ENCODE measurements around the gene ZNF629. TPM values are rescaled to one million over a fixed set of nuclear protein-coding genes. Genes with fewer than 3 reads are reported as not detected.

ZNF629 gene
- total RNA-seq, 1 donor from 2014 or later, result 2.5 TPM

DNA sequence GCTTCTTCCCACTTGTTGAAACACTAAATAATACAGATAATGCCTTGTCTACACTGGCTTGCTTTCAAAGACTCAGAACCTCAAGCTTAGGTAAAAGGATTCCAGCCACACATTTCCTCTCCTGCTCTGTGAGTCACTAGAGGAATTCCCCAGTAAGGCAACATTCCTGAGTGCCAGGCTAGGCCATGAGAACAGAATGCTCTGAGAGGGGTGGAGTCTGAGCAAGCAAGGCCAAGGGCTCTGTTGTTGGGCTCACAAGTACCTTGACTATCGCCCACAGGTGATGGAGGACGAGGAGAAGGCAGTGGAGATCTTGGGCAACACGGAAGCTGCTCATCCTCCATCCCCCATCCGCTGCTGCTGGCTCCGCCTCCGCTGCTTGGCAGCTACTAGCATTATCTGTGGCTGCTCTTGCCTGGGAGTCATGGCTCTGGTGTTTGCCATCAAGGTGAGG lies 45.5 kb downstream of the ZNF629 start:
- H3K27ac Mint-ChIP-seq, result no peak overlapping the region
- H3K27me3 Mint-ChIP-seq, result no peaks in the 10 kb centered on the region
- intact Hi-C loops (cut with micrococcal nuclease), result loop anchor here (10.0 kb wide), 1 partner anchor 87 kb away; the partner anchor contains the start of genes FBRS and PRR14
- H3K4me1 Mint-ChIP-seq, result peaks cover 13% of the 10 kb centered on the region
- DNase-seq, result no peak
- no peak overlapping the region for H3K4me3 Mint-ChIP-seq
- H3K9me3 Mint-ChIP-seq, result no peaks in the 10 kb centered on the region
- peaks cover 61% of the 10 kb centered on the region for H3K36me3 Mint-ChIP-seq (ENCODE audit: low read depth)

DNA sequence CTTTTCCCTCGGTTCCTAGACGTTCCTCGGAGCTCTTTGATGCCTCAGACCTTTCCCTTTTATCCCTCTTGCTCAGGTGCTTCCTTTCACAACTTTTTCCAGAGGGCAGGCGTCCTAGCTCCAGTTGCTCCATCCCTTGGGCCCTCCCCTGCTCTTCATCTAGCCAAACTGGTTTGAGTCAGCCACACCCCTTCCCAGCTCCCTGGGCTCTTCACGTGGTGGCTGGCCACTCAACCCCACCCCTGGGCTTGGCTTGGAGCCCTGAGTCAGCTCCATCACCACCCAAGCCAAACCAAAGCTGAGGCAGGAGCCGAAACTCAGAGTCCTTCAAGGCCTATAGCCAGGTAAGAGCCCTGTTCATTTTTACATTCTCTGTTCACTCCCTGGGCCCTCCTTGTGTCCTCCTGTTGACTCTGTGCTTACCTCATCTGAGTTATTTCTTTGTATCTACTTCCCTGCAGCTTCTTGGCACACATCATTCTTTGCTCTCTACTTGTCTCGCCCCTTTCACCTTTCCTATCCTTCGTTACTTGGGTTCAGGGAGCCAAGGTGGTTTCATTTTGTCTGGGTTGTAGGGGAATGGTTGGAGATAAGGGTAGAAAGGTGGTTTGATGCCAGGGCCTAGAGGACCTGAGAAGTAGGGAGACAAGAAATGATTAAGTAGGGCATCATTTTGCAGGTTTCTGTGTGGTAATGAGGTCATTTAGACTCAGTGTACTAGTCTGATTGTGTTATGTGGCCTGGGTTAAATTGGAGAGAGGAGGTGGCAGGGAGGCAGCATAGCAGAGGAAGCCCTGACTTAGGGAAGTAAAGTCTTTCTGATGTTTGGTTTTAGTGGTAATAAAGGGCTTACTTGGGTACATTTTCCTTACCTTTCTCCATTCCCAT lies 46.4 kb downstream of the ZNF629 start:
- no peak overlapping the region for H3K4me3 Mint-ChIP-seq
- peaks cover 13% of the 10 kb centered on the region for H3K4me1 Mint-ChIP-seq
- peaks cover 69% of the 10 kb centered on the region for H3K36me3 Mint-ChIP-seq (ENCODE audit: low read depth)
- peak overlapping the region; percentile 46 for H3K27ac Mint-ChIP-seq
- no peaks in the 10 kb centered on the region for H3K27me3 Mint-ChIP-seq
- no peaks in the 10 kb centered on the region for H3K9me3 Mint-ChIP-seq
- DNase-seq, result no peak
- intact Hi-C loops (cut with micrococcal nuclease), result loop anchor here (10.0 kb wide), 1 partner anchor 86 kb away; the partner anchor contains the start of genes FBRS and PRR14

DNA sequence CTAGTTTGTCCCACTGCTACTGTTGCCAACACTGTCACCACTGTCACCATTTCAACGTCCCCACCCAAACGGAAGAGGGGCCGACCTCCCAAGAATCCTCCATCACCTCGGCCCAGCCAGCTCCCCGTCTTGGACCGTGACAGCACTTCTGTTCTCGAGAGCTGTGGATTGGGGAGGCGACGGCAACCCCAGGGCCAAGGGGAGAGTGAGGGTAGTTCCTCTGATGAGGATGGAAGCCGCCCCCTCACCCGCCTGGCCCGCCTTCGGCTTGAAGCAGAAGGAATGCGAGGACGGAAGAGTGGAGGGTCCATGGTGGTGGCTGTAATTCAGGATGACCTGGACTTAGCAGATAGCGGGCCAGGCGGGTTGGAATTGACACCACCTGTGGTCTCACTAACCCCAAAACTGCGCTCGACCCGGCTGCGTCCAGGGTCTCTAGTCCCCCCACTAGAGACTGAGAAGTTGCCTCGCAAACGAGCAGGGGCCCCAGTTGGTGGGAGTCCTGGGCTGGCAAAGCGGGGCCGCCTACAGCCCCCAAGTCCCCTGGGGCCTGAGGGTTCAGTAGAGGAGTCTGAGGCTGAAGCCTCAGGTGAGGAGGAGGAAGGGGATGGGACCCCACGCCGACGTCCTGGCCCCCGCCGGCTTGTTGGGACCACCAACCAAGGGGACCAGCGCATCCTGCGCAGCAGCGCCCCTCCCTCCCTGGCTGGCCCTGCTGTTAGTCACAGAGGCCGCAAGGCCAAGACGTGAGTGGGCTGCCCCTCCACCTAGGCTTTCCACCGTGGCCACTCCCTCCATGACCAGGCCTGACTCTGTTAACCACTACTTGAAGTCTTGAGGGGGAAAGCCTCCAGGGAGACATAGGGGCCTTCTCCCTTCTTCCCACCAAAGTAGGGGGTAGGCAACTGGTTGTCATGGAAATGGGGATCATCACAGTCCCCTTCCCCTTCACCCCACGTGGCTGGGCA lies 47.7 kb downstream of the ZNF629 start:
- peaks cover 13% of the 10 kb centered on the region for H3K4me1 Mint-ChIP-seq
- no peaks in the 10 kb centered on the region for H3K27me3 Mint-ChIP-seq
- intact Hi-C loops (cut with micrococcal nuclease), result no loop called here
- H3K9me3 Mint-ChIP-seq, result no peaks in the 10 kb centered on the region
- H3K4me3 Mint-ChIP-seq, result no peak overlapping the region
- H3K27ac Mint-ChIP-seq, result no peak overlapping the region
- peaks cover 69% of the 10 kb centered on the region for H3K36me3 Mint-ChIP-seq (ENCODE audit: low read depth)
- no peak for DNase-seq

DNA sequence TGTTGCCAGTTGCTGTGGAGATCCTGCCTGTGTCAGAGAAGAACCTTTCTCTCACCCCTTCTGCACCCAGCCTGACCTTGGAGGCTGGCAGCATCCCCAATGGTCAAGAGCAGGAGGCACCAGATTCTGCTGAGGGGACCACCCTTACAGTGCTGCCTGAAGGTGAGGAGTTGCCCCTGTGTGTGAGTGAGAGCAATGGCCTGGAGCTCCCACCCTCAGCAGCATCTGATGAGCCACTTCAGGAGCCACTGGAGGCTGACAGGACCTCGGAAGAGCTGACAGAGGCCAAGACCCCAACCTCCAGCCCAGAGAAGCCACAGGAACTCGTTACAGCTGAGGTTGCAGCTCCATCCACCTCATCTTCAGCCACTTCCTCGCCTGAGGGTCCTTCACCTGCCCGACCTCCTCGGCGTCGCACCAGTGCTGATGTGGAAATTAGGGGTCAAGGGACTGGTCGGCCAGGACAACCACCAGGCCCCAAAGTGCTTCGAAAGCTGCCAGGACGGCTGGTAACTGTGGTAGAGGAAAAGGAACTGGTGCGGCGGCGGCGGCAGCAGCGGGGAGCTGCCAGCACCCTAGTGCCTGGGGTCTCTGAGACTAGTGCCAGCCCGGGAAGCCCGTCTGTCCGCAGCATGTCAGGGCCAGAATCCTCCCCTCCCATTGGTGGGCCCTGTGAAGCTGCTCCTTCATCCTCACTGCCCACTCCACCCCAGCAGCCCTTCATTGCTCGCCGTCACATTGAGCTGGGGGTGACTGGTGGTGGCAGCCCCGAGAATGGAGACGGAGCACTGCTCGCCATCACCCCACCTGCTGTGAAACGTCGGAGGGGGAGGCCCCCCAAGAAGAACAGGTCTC lies 49.0 kb downstream of the ZNF629 start:
- H3K36me3 Mint-ChIP-seq (ENCODE audit: low read depth), result peaks cover 73% of the 10 kb centered on the region
- DNase-seq, result no peak
- intact Hi-C loops (cut with micrococcal nuclease), result no loop called here
- no peaks in the 10 kb centered on the region for H3K9me3 Mint-ChIP-seq
- no peaks in the 10 kb centered on the region for H3K27me3 Mint-ChIP-seq
- no peak overlapping the region for H3K4me3 Mint-ChIP-seq
- peaks cover 13% of the 10 kb centered on the region for H3K4me1 Mint-ChIP-seq
- no peak overlapping the region for H3K27ac Mint-ChIP-seq

DNA sequence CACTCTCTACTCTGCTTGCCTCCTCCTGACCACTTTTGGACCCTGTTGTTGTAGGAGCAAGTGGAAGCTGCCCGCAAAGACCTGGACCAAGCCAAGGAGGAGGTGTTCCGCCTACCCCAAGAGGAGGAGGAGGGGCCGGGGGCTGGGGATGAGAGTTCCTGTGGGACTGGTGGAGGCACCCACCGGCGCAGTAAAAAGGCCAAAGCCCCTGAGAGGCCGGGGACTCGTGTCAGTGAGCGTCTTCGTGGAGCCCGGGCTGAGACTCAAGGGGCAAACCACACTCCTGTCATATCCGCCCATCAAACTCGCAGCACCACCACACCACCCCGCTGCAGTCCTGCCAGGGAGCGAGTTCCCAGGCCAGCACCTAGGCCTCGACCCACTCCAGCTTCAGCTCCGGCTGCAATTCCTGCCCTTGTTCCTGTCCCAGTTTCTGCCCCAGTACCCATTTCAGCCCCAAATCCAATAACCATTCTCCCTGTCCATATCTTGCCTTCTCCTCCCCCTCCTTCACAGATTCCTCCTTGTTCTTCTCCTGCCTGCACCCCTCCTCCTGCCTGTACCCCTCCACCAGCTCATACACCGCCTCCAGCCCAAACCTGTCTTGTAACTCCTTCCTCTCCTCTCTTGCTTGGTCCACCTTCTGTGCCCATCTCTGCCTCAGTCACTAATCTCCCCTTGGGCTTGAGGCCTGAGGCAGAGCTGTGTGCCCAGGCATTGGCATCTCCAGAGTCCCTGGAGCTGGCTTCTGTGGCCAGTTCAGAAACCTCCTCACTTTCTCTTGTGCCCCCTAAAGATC lies 49.8 kb downstream of the ZNF629 start:
- Mint-ChIP-seq H3K27ac (no peak overlapping the region), H3K9me3 (no peaks in the 10 kb centered on the region), H3K4me1 (peaks cover 13% of the 10 kb centered on the region), H3K36me3 (ENCODE audit: low read depth) (peaks cover 77% of the 10 kb centered on the region), H3K27me3 (no peaks in the 10 kb centered on the region), H3K4me3 (no peak overlapping the region)
- DNase-seq, result no peak
- intact Hi-C loops (cut with micrococcal nuclease), result no loop called here

DNA sequence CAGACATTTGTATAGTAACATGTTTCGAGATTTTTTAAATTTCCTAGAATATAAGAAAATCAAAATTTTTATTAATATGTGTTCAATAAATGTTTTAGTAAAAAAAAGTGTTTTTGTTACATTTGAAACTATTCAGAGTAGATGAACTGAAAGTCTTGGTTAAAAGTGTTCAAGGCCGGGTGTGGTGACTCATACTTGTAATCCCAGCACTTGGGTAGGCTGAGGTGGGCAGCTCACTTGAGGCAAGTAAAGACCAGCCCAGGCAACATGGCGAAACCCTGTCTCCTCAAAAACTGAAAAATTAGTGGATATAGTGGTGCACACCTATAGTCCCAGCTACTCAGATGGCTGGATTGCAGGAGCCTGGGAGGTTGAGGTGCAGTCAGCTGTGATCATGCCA lies 55.6 kb downstream of the ZNF629 start:
- no peak overlapping the region for H3K27ac Mint-ChIP-seq
- no peaks in the 10 kb centered on the region for H3K27me3 Mint-ChIP-seq
- H3K36me3 Mint-ChIP-seq (ENCODE audit: low read depth), result peaks cover 69% of the 10 kb centered on the region
- DNase-seq, result no peak
- no peak overlapping the region for H3K4me3 Mint-ChIP-seq
- intact Hi-C loops (cut with micrococcal nuclease), result no loop called here
- H3K4me1 Mint-ChIP-seq, result peaks cover 3% of the 10 kb centered on the region
- H3K9me3 Mint-ChIP-seq, result no peaks in the 10 kb centered on the region

DNA sequence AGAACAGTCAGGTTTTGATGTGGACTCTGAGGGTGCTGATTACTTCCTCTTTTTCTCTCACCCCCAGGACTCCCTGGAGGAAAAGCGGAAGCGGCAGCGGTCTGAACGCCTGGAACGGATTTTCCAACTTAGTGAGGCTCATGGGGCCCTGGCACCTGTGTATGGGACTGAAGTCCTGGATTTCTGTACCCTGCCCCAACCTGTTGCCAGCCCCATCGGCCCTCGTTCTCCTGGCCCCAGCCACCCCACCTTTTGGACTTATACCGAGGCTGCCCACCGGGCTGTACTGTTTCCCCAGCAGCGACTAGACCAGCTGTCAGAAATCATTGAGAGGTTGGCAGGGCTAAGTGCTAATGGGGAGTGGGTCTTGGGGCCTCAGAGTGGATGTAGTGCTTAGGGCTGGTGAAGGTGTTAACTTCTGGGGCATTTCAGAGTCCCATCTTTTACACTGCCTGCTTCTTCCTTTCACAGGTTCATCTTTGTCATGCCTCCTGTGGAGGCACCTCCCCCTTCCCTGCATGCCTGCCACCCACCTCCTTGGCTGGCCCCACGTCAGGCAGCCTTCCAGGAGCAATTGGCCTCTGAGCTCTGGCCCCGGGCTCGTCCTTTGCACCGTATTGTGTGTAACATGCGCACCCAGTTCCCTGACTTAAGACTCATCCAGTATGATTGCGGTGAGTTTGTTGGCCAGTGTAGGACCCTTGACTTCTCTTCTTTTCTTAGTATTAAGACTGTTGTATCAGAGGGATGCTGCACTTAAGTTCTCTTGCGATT lies 57.9 kb downstream of the ZNF629 start:
- no peak for DNase-seq
- intact Hi-C loops (cut with micrococcal nuclease), result no loop called here
- Mint-ChIP-seq H3K27me3 (no peaks in the 10 kb centered on the region), H3K36me3 (ENCODE audit: low read depth) (peaks cover 67% of the 10 kb centered on the region), H3K9me3 (no peaks in the 10 kb centered on the region), H3K4me3 (no peak overlapping the region), H3K4me1 (peaks cover 3% of the 10 kb centered on the region), H3K27ac (no peak overlapping the region)

Other genes starting within 250 kb of the ZNF629 start
- gene ZNF764, start 228.8 kb downstream of the ZNF629 start, total RNA-seq, result 13.9 and 14.9 TPM in 2 replicates
- gene ZNF688, start 215.5 kb downstream of the ZNF629 start, total RNA-seq, result 6.6 and 8.0 TPM in 2 replicates
- 17.1 and 17.8 TPM in 2 replicates for gene ZNF785, start 201.5 kb downstream of the ZNF629 start, total RNA-seq
- gene ZNF689, start 176.8 kb downstream of the ZNF629 start, total RNA-seq, result 14.0 and 14.6 TPM in 2 replicates
- gene PRR14, start 136.2 kb downstream of the ZNF629 start, total RNA-seq, result 82.2 and 86.7 TPM in 2 replicates
- gene FBRS, start 128.8 kb downstream of the ZNF629 start, total RNA-seq, result 121 and 124 TPM in 2 replicates
- gene SRCAP, start 88.0 kb downstream of the ZNF629 start, total RNA-seq, result 90.4 and 91.6 TPM in 2 replicates
- 39.5 and 41.0 TPM in 2 replicates for gene PHKG2, start 38.8 kb downstream of the ZNF629 start, total RNA-seq
- 4.0 and 4.2 TPM in 2 replicates for gene CFAP119, start 25.1 kb downstream of the ZNF629 start, total RNA-seq
- gene RNF40, start 24.9 kb downstream of the ZNF629 start, total RNA-seq, result 95.4 and 100 TPM in 2 replicates
- gene BCL7C, start 106.9 kb upstream of the ZNF629 start, total RNA-seq, result 23.9 and 24.5 TPM in 2 replicates
- 0.17 and 0.33 TPM in 2 replicates for gene CTF1, start 109.4 kb upstream of the ZNF629 start, total RNA-seq
- 35.9 and 36.5 TPM in 2 replicates for gene FBXL19, start 136.4 kb upstream of the ZNF629 start, total RNA-seq
- 11.8 and 12.7 TPM in 2 replicates for gene ORAI3, start 161.9 kb upstream of the ZNF629 start, total RNA-seq
- gene SETD1A, start 170.5 kb upstream of the ZNF629 start, total RNA-seq, result 30.7 and 31.5 TPM in 2 replicates
- 2.9 and 3.2 TPM in 2 replicates for gene HSD3B7, start 198.0 kb upstream of the ZNF629 start, total RNA-seq
- 0.75 and 0.78 TPM in 2 replicates for gene STX1B, start 223.4 kb upstream of the ZNF629 start, total RNA-seq
- 49.1 and 54.8 TPM in 2 replicates for gene STX4, start 246.4 kb upstream of the ZNF629 start, total RNA-seq